Suprapubic skin (tissue), 4 donors: ENCODE results near the gene CRACDL.

Experiments used
- POLR2A ChIP-seq, 2 donors: fragments of 450-650 bp; IDR thresholded peaks; one replicate each; pipeline ENCODE4 v1.6.1; 2017; ENCODE audit warnings: antibody characterized with exemption in 2 of 2, mild to moderate bottlenecking in 2 of 2, moderate library complexity in 2 of 2
- POLR2AphosphoS5 ChIP-seq, 3 donors: sonication (generic); formaldehyde crosslinking; IDR thresholded peaks; one replicate each; pipeline ENCODE4 v1.6.1; 2017; ENCODE audit warnings: antibody characterized with exemption in 3 of 3
- TF ChIP-seq, protein P1 (sequence below), 2 donors: fragments of 200-600 bp in 1 of 2; fragments of 450-650 bp in 1 of 2; sonication (generic) in 1 of 2; IDR thresholded peaks; one replicate each; pipeline ENCODE4 v1.5.1; 2016 to 2019; ENCODE audit warnings: antibody characterized with exemption in 2 of 2, mild to moderate bottlenecking in 1 of 2, moderate library complexity in 1 of 2

DNA sequence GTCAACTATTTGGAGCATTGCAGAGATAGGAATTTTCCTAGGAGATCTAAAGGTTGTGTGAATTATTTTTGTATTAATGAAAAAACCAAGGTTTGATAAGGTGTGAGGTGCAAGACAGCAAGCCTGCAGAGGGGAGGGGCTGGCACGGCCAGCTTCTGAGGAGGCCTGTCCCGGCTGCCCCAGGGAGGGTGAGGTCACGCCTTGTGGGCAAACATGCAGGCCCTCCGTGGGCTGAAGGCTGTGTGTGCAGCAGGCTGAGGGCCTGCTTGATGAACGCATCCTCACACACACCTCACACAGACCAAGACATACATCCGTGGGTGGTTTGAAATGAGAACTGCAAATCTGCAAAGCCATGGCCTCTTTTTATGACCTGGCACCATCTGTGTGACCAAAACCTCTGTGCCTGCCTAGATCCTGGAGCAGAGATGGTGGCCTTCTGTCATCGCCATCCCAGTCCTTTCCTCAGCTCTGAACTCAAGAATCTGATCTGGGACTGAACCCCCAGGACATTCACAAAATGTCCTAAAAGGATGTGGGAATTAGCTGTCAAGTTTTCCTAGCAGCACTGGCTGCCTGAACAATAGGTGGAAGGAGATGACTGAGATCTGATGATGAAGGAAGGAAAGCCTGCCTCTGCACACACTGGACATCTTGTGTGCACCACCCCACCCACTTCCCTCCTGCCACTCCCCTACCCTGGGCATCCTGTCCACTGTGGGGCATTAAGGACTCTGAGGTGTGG lies 102.7 kb downstream of the CRACDL start:
- TF ChIP-seq, protein P1, sequence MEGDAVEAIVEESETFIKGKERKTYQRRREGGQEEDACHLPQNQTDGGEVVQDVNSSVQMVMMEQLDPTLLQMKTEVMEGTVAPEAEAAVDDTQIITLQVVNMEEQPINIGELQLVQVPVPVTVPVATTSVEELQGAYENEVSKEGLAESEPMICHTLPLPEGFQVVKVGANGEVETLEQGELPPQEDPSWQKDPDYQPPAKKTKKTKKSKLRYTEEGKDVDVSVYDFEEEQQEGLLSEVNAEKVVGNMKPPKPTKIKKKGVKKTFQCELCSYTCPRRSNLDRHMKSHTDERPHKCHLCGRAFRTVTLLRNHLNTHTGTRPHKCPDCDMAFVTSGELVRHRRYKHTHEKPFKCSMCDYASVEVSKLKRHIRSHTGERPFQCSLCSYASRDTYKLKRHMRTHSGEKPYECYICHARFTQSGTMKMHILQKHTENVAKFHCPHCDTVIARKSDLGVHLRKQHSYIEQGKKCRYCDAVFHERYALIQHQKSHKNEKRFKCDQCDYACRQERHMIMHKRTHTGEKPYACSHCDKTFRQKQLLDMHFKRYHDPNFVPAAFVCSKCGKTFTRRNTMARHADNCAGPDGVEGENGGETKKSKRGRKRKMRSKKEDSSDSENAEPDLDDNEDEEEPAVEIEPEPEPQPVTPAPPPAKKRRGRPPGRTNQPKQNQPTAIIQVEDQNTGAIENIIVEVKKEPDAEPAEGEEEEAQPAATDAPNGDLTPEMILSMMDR (IDR thresholded peaks at IDR 0.05) = no peak
- TF ChIP-seq POLR2A (IDR thresholded peaks at IDR 0.05) (no peak), POLR2AphosphoS5 (IDR thresholded peaks at IDR 0.05) (no peak)
